Body of pancreas (tissue), 4 donors: ENCODE measurements around the gene RAB3GAP1.

Experiments used
- POLR2A ChIP-seq, 3 donors: fragments of 450-650 bp; IDR thresholded peaks; one replicate each; pipeline ENCODE4 v1.6.1; 2016; ENCODE audit warnings: antibody characterized with exemption in 3 of 3, mild to moderate bottlenecking in 2 of 3
- TF ChIP-seq, protein P1 (sequence below), 7 experiments: fragments of 450-650 bp in 4 of 7; fragments of 200-600 bp in 3 of 7; sonication (generic) in 3 of 7; IDR thresholded peaks; one replicate each; pipeline ENCODE4 v1.5.1; 2016 to 2019; ENCODE audit warnings: antibody characterized with exemption in 7 of 7

DNA sequence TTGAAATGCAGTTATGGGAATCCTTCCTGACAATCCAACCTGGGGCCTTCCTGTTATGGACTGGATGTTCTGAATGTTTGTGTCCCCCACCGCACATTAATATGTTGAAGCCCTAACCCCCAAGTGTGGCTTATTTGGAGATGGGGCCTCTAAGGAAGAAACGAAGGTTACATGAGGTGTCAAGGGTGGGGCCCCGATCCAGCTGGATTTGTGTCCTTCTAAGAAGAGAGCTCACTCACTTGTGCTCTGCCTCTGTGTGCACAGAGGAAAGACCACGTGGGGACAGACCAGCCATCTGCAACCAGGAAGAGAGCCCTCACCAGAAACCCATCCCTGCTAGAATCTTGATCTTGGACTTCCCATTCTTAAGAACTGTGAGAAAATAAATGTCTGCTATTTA, 49.3 kb upstream of the RAB3GAP1 start:
- TF ChIP-seq, protein P1, sequence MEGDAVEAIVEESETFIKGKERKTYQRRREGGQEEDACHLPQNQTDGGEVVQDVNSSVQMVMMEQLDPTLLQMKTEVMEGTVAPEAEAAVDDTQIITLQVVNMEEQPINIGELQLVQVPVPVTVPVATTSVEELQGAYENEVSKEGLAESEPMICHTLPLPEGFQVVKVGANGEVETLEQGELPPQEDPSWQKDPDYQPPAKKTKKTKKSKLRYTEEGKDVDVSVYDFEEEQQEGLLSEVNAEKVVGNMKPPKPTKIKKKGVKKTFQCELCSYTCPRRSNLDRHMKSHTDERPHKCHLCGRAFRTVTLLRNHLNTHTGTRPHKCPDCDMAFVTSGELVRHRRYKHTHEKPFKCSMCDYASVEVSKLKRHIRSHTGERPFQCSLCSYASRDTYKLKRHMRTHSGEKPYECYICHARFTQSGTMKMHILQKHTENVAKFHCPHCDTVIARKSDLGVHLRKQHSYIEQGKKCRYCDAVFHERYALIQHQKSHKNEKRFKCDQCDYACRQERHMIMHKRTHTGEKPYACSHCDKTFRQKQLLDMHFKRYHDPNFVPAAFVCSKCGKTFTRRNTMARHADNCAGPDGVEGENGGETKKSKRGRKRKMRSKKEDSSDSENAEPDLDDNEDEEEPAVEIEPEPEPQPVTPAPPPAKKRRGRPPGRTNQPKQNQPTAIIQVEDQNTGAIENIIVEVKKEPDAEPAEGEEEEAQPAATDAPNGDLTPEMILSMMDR (IDR thresholded peaks at IDR 0.05): no peak
- TF ChIP-seq POLR2A (IDR thresholded peaks at IDR 0.05): no peak
